ENCODE results near the gene KIF7. TPM values are rescaled to one million over a fixed set of nuclear protein-coding genes. Genes with fewer than 3 reads are reported as not detected.

KIF7 gene
- total and polyA plus RNA-seq, 2 donors (not counting 3 experiments of a cell fraction or from before 2014, with no cell fraction given), result 4.2 to 11.3 TPM

DNA sequence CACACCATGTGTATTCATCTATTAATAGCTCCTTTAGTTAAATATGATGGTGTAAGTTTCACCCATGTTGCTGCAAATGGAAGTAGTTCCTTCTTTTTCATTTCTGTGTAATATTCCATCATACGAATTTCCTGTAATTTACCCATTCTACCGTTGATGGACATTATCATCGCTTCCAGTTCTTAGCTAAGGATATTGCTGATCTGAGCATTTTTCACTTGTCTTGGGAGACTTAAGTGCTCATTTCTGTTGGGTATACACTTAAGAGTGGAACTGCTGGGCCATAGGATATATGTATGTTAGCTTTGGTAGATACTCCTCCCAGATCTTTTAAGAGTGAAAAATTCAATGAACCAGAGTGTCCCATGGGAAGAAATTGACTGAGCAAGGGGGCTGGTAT is 12.9 kb upstream of the KIF7 start:
- DNase-seq (ENCODE audit: low read depth, low spot score), result no peak
- intact Hi-C loops (cut with micrococcal nuclease), result no loop called here
- ChIA-PET POLR2A (no interaction called here), CTCF (interaction anchor here (0.6 kb wide), 1 partner anchor 474 kb away, joined by 3 read pairs; no protein-coding TSS in a partner anchor)
- Histone ChIP-seq H3K36me3 (ENCODE audit: control insufficient read depth in 2 of 2, extremely low read depth in 1 of 2, insufficient read depth in 2 of 2, low read length in 2 of 2) (no peaks in the 10 kb centered on the region), H3K9me3 (replicated peaks; ENCODE audit: control insufficient read depth, insufficient read depth, low read length) (no peaks in the 10 kb centered on the region), H3K4me2 (ENCODE audit: insufficient read depth, low read length) (no peak overlapping the region), H2AFZ (ENCODE audit: low read depth, low read length) (no peak overlapping the region), H3K27ac (ENCODE audit: insufficient read depth, low read depth, low read length) (no peak overlapping the region), H3K9me1 (replicated peaks; ENCODE audit: control insufficient read depth, extremely low read depth, insufficient read depth, low read length) (no peaks in the 10 kb centered on the region), H3K9ac (replicated peaks; ENCODE audit: extremely low read depth, insufficient read depth, low read length) (no peak overlapping the region), H3K79me2 (ENCODE audit: control insufficient read depth, insufficient read depth, low read length) (no peaks in the 10 kb centered on the region), H3K4me3 (replicated peaks in 1 of 3; ENCODE audit: insufficient read depth in 1 of 3, low read depth in 1 of 3, low read length in 3 of 3) (no peak overlapping the region), H3K27me3 (ENCODE audit: control insufficient read depth in 2 of 2, insufficient read depth in 2 of 2, low read length in 2 of 2) (no peaks in the 10 kb centered on the region), H4K20me1 (replicated peaks; ENCODE audit: control insufficient read depth, extremely low read depth, insufficient read depth, low read length) (no peaks in the 10 kb centered on the region), H3K4me1 (ENCODE audit: control insufficient read depth, extremely low read depth, insufficient read depth, low read length) (peaks cover 11% of the 10 kb centered on the region)
- dilution Hi-C loops (cut with MboI; ENCODE audit: extremely low pct_ligation_motif_present, low sequenced_read_pairs), result no loop called here
- TF ChIP-seq JUN (IDR thresholded peaks at IDR 0.05; ENCODE audit: borderline replicate concordance, insufficient read depth, insufficient read length, low read depth), result no peak
- TF ChIP-seq CTCF (IDR thresholded peaks at IDR 0.05; ENCODE audit: extremely low read depth in 1 of 2, insufficient read depth in 1 of 2, low read depth in 1 of 2, low read length in 2 of 2), result no peak
- no peak for TF ChIP-seq POLR2A (IDR thresholded peaks at IDR 0.05; ENCODE audit: low read depth, low read length)
- no peak for TF ChIP-seq MAX (IDR thresholded peaks at IDR 0.05; ENCODE audit: insufficient read depth, insufficient read length)
- no peak for TF ChIP-seq GATA2 (IDR thresholded peaks at IDR 0.05; ENCODE audit: insufficient read depth, insufficient read length, low read depth, low read length)
- TF ChIP-seq FOS (IDR thresholded peaks at IDR 0.05; ENCODE audit: borderline replicate concordance, insufficient read depth, low read length), result no peak
- TF ChIP-seq MYC (IDR thresholded peaks at IDR 0.05; ENCODE audit: low read depth, low read length), result no peak
- no peak for TF ChIP-seq POLR2AphosphoS5 (IDR thresholded peaks at IDR 0.05; ENCODE audit: insufficient read depth, low read depth, low read length)
- no peak for TF ChIP-seq EZH2 (IDR thresholded peaks at IDR 0.05; ENCODE audit: borderline replicate concordance, low read depth, low read length, severe bottlenecking)
- BruUV-seq (replicated peaks), result no TSS peak
- no peak for FAIRE-seq

Data from endothelial cell of umbilical vein (primary cell).